HCT116 (cell line): ENCODE results near the gene FAM200B. TPM values are rescaled to one million over a fixed set of nuclear protein-coding genes. Genes with fewer than 3 reads are reported as not detected.

Source experiments
- ATAC-seq: fragments of 200-7000 bp; cut with Tn5 transposase; 2 replicates; pipeline ENCODE4 v1.9.1; 2020; ENCODE audit warnings: mild to moderate bottlenecking, moderate library complexity
- BruUV-seq: library from RNA; stranded (reverse); fragments of 400-500 nt; replicated peaks from 2 replicates; lab custom pipeline; 2021; lab: Mats Ljungman, UMichigan
- CTCF ChIA-PET: fragments of 300-600 bp; sonication (Branson Sonifier 250); formaldehyde crosslinking; loops from one replicate; lab custom pipeline; 2021; ENCODE audit warnings: antibody characterized with exemption; lab: Charles Lee
- POLR2A ChIA-PET: fragments of 300-600, 350-600 bp; sonication (Branson Sonifier 250); formaldehyde crosslinking; loops from one replicate; lab custom pipeline; 2021; ENCODE audit warnings: antibody characterized with exemption; lab: Charles Lee
- RAD21 ChIA-PET, 2 experiments: fragments of 300-600 bp; sonication (Branson Sonifier 250); formaldehyde crosslinking; loops; one replicate each; lab custom pipeline; 2023; ENCODE audit warnings: low total read pairs in 2 of 2; ENCODE audit not compliant: uncharacterized antibody in 2 of 2, unreplicated experiment in 2 of 2, low non-redundant PET in 1 of 2; lab: Charles Lee
- DNase-seq: peaks from one replicate; pipeline ENCODE4 v3.0.0-alpha.2; 2010; ENCODE audit warnings: low read depth, low spot score
- H2AFZ ChIP-seq: fragments of 200-600 bp; shearing (Covaris generic), sonication (generic); 2 replicates; pipeline ENCODE4 v1.6.1; 2017; ENCODE audit warnings: low read depth, mixed run types, mixed read lengths, antibody characterized with exemption, low read length; ENCODE audit not compliant: poor library complexity, severe bottlenecking
- H3K27ac ChIP-seq: 2 replicates; pipeline ENCODE4 v1.5.1; 2012; ENCODE audit warnings: low read depth, low read length
- H3K27me3 ChIP-seq: fragments of 200-600 bp; sonication (generic); 2 replicates; pipeline ENCODE4 v1.6.1; 2016; ENCODE audit warnings: mixed run types, low read length, mixed read lengths; ENCODE audit not compliant: insufficient read depth
- H3K36me3 ChIP-seq, 2 experiments: fragments of 200-500 bp in 1 of 2; fragments of 200-600 bp in 1 of 2; sonication (Bioruptor generic) in 1 of 2; sonication (generic) in 1 of 2; 2 replicates each; pipeline versions ENCODE4 v1.5.1 to v1.6.1; 2014 to 2016; ENCODE audit warnings: low read length in 2 of 2, inconsistent platforms in 1 of 2, mixed read lengths in 1 of 2, mixed run types in 1 of 2; ENCODE audit not compliant: insufficient read depth in 2 of 2, control insufficient read depth in 1 of 2
- H3K4me1 ChIP-seq, 2 experiments: fragments of 200-600 bp in 1 of 2; sonication (generic) in 1 of 2; 2 replicates each; pipeline versions ENCODE4 v1.5.1 to v1.6.1; 2012 to 2017; ENCODE audit warnings: low read length in 2 of 2, inconsistent platforms in 1 of 2, mild to moderate bottlenecking in 1 of 2, mixed read lengths in 1 of 2, mixed run types in 1 of 2, moderate library complexity in 1 of 2; ENCODE audit not compliant: insufficient read depth in 2 of 2, control insufficient read depth in 1 of 2
- H3K4me2 ChIP-seq: fragments of 200-600 bp; sonication (generic); 2 replicates; pipeline ENCODE4 v1.6.1; 2017; ENCODE audit warnings: mixed run types, low read length, mixed read lengths
- H3K4me3 ChIP-seq, 2 experiments: fragments of 200-600 bp in 1 of 2; sonication (generic) in 1 of 2; replicated peaks in 1 of 2; 2 replicates each; pipeline ENCODE4 v1.5.1; 2011 to 2016; ENCODE audit warnings: low read length in 2 of 2, control low read depth in 1 of 2, low read depth in 1 of 2, mild to moderate bottlenecking in 1 of 2, mixed read lengths in 1 of 2, mixed run types in 1 of 2
- H3K79me2 ChIP-seq: fragments of 200-600 bp; sonication (generic); 2 replicates; pipeline ENCODE4 v1.6.1; 2017; ENCODE audit warnings: mild to moderate bottlenecking, mixed run types, low read length, moderate library complexity, mixed read lengths; ENCODE audit not compliant: insufficient read depth
- H3K9ac ChIP-seq: fragments of 200-600 bp; sonication (generic); 2 replicates; pipeline ENCODE4 v1.6.1; 2016; ENCODE audit warnings: low read length, mixed read lengths
- H3K9me2 ChIP-seq: fragments of 200-600 bp; sonication (generic), shearing (Covaris generic); 2 replicates; pipeline ENCODE4 v1.6.1; 2017; ENCODE audit warnings: mixed run types, mild to moderate bottlenecking, moderate library complexity; ENCODE audit not compliant: insufficient read depth
- H3K9me3 ChIP-seq, 2 experiments: fragments of 200-500 bp in 1 of 2; fragments of 200-600 bp in 1 of 2; sonication (Bioruptor generic) in 1 of 2; sonication (generic) in 1 of 2; 2 replicates each; pipeline ENCODE4 v1.6.1; 2014 to 2017; ENCODE audit warnings: low read length in 2 of 2, mixed read lengths in 2 of 2, inconsistent platforms in 1 of 2, low read depth in 1 of 2, mild to moderate bottlenecking in 1 of 2, mixed run types in 1 of 2, moderate library complexity in 1 of 2; ENCODE audit not compliant: control insufficient read depth in 1 of 2, insufficient read depth in 1 of 2
- H4K20me1 ChIP-seq: fragments of 200-600 bp; sonication (generic), shearing (Covaris generic); 2 replicates; pipeline ENCODE4 v1.6.1; 2017; ENCODE audit warnings: mixed run types, mild to moderate bottlenecking, moderate library complexity; ENCODE audit not compliant: insufficient read depth
- CBX3 ChIP-seq: IDR thresholded peaks from 2 replicates; pipeline ENCODE4 v1.6.1; 2012; ENCODE audit warnings: low read depth
- CEBPB ChIP-seq: IDR thresholded peaks from 2 replicates; pipeline ENCODE4 v1.6.1; 2012; ENCODE audit warnings: low read depth
- EGR1 ChIP-seq: IDR thresholded peaks from 2 replicates; pipeline ENCODE4 v1.6.1; 2012; ENCODE audit warnings: low read depth
- ELF1 ChIP-seq: IDR thresholded peaks from 2 replicates; pipeline ENCODE4 v1.6.1; 2012; ENCODE audit warnings: low read depth, borderline replicate concordance
- EZH2 ChIP-seq: fragments of 200-600 bp; sonication (generic); IDR thresholded peaks from 2 replicates; pipeline ENCODE4 v1.6.1; 2017; ENCODE audit warnings: antibody characterized with exemption, mixed run types
- EZH2phosphoT487 ChIP-seq: fragments of 200-600 bp; IDR thresholded peaks from 2 replicates; pipeline ENCODE4 v1.6.1; 2018; ENCODE audit warnings: antibody characterized with exemption, borderline replicate concordance
- FOSL1 ChIP-seq: IDR thresholded peaks from 2 replicates; pipeline ENCODE4 v1.6.1; 2012; ENCODE audit warnings: low read depth
- MAX ChIP-seq: IDR thresholded peaks from 2 replicates; pipeline ENCODE4 v1.6.1; 2012
- POLR2A ChIP-seq: IDR thresholded peaks from 2 replicates; pipeline ENCODE4 v1.7.0; 2011; ENCODE audit warnings: borderline replicate concordance; ENCODE audit not compliant: insufficient read depth, insufficient read length; ENCODE audit errors: extremely low read depth
- POLR2AphosphoS5 ChIP-seq: IDR thresholded peaks from 2 replicates; pipeline ENCODE4 v1.6.1; 2011; ENCODE audit warnings: mild to moderate bottlenecking, low read depth, low read length, moderate library complexity
- RAD21 ChIP-seq: IDR thresholded peaks from 2 replicates; pipeline ENCODE4 v1.6.1; 2012; ENCODE audit warnings: low read depth, mild to moderate bottlenecking
- REST ChIP-seq: IDR thresholded peaks from 2 replicates; pipeline ENCODE4 v1.6.1; 2012; ENCODE audit warnings: low read depth
- SIN3A ChIP-seq: IDR thresholded peaks from 2 replicates; pipeline ENCODE4 v1.6.1; 2012; ENCODE audit warnings: low read depth
- SP1 ChIP-seq: IDR thresholded peaks from 2 replicates; pipeline ENCODE4 v1.6.1; 2012; ENCODE audit warnings: low read depth
- TCF7L2 ChIP-seq: IDR thresholded peaks from 2 replicates; pipeline ENCODE4 v1.7.0; 2011; ENCODE audit warnings: borderline replicate concordance, inconsistent platforms; ENCODE audit not compliant: insufficient read depth, insufficient read length; ENCODE audit errors: extremely low read depth
- YY1 ChIP-seq: IDR thresholded peaks from 2 replicates; pipeline ENCODE4 v1.6.1; 2011; ENCODE audit warnings: low read length, low read depth, moderate library complexity, mild to moderate bottlenecking; ENCODE audit not compliant: insufficient replicate concordance; ENCODE audit errors: extremely low read depth
- ZBTB33 ChIP-seq: IDR thresholded peaks from 2 replicates; pipeline ENCODE4 v1.6.1; 2011; ENCODE audit warnings: mild to moderate bottlenecking, low read length, moderate library complexity; ENCODE audit not compliant: insufficient replicate concordance; ENCODE audit errors: extremely low read depth
- ZFX ChIP-seq: fragments of 450-650 bp; IDR thresholded peaks from 2 replicates; pipeline ENCODE4 v1.6.1; 2017
- intact Hi-C: fragments of 100-400 bp; cut with micrococcal nuclease; formaldehyde crosslinking; loops from 2 replicates; pipeline ENCODE4 v1.10.0; 2022
- total RNA-seq: library from RNA; stranded (reverse); gene quantifications from one replicate; pipeline ENCODE4 v1.2.1, GENCODE V29; 2021; ENCODE audit not compliant: unreplicated experiment
- TF ChIP-seq, protein P1 (sequence below), 3 experiments: fragments of 200-600 bp in 1 of 3; sonication (generic) in 1 of 3; IDR thresholded peaks in 2 of 3; conservative IDR thresholded peaks in 1 of 3; 2 replicates each; pipeline ENCODE4 v1.5.1; 2012 to 2017; ENCODE audit warnings: low read depth in 2 of 3, low read length in 2 of 3, antibody characterized with exemption in 1 of 3, borderline replicate concordance in 1 of 3, control low read depth in 1 of 3, mild to moderate bottlenecking in 1 of 3, mixed read lengths in 1 of 3, mixed run types in 1 of 3, moderate library complexity in 1 of 3; ENCODE audit not compliant: insufficient read depth in 1 of 3
- TF ChIP-seq, protein P2 (sequence below): IDR thresholded peaks from 2 replicates; pipeline ENCODE4 v1.6.1; 2012

The FAM200B gene
- total RNA-seq, 1 experiment from 2014 or later = 26.1 TPM

DNA sequence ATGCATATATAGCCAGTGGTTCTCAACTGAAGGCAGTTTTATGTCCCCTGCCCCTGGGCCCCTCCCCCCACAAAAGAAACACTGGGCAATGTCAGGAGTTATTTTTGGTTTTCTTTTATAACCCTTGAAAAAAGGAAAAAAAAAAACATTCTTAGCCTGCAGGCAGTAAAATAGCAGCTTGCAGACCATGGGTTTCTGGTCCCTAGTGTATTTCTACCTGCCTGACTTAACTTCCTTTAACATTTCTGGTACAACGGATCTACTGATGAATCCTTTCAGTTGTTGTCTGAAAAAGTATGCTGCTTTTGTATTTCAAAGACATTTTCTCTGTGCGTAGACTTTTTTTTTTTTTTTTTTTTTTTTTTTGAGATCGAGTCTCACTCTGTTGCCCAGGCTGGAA lies 11.1 kb upstream of the FAM200B start:
- intact Hi-C loops = no loop called here
- no peak overlapping the region for H3K4me2 ChIP-seq
- DNase-seq (no peak), ATAC-seq (no peak)
- ChIA-PET CTCF (no interaction called here), POLR2A (interaction anchor here (1.3 kb wide), 1 partner anchor 11 kb away, joined by 6 read pairs; the partner anchor contains the start of gene FAM200B), RAD21 (no interaction called here)
- no peak overlapping the region for H2AFZ ChIP-seq
- no TSS peak for BruUV-seq
- TF ChIP-seq CBX3 (no peak), MAX (no peak), EZH2 (no peak), EGR1 (no peak), YY1 (no peak), SIN3A (no peak), POLR2AphosphoS5 (no peak), ZBTB33 (no peak), FOSL1 (no peak), SP1 (no peak), CEBPB (no peak), ELF1 (no peak), REST (no peak), RAD21 (no peak), TCF7L2 (no peak), ZFX (no peak), EZH2phosphoT487 (no peak), POLR2A (no peak)
- TF ChIP-seq, protein P1, sequence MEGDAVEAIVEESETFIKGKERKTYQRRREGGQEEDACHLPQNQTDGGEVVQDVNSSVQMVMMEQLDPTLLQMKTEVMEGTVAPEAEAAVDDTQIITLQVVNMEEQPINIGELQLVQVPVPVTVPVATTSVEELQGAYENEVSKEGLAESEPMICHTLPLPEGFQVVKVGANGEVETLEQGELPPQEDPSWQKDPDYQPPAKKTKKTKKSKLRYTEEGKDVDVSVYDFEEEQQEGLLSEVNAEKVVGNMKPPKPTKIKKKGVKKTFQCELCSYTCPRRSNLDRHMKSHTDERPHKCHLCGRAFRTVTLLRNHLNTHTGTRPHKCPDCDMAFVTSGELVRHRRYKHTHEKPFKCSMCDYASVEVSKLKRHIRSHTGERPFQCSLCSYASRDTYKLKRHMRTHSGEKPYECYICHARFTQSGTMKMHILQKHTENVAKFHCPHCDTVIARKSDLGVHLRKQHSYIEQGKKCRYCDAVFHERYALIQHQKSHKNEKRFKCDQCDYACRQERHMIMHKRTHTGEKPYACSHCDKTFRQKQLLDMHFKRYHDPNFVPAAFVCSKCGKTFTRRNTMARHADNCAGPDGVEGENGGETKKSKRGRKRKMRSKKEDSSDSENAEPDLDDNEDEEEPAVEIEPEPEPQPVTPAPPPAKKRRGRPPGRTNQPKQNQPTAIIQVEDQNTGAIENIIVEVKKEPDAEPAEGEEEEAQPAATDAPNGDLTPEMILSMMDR (IDR thresholded peaks at IDR 0.05 in 2 of 3, conservative IDR thresholded peaks at IDR 0.05 in 1 of 3; ENCODE audit: borderline replicate concordance in 1 of 3, insufficient read depth in 1 of 3, low read depth in 2 of 3, low read length in 2 of 3) = no peak
- TF ChIP-seq, protein P2, sequence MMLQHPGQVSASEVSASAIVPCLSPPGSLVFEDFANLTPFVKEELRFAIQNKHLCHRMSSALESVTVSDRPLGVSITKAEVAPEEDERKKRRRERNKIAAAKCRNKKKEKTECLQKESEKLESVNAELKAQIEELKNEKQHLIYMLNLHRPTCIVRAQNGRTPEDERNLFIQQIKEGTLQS = no peak
- H3K4me3 ChIP-seq = no peak overlapping the region
- H3K9me2 ChIP-seq = no peaks in the 10 kb centered on the region
- H3K9me3 ChIP-seq = no peaks in the 10 kb centered on the region
- no peak overlapping the region for H3K9ac ChIP-seq
- H3K79me2 ChIP-seq = peaks cover 81% of the 10 kb centered on the region
- peaks cover 5 to 29% of the 10 kb centered on the region in 2 experiments; a peak in 3 of 4 replicates for H3K4me1 ChIP-seq
- H4K20me1 ChIP-seq = no peaks in the 10 kb centered on the region
- H3K36me3 ChIP-seq = no peaks in the 10 kb centered on the region
- no peaks in the 10 kb centered on the region for H3K27me3 ChIP-seq
- H3K27ac ChIP-seq = no peak overlapping the region
